Fibroblast of skin of left biceps (primary cell): ENCODE data around the gene MGST3.
A peak's percentile ranks its signal among the peaks of the same experiment; 100 is the strongest.
"Not testable (repeated sequence)": the region's sequence is repeated elsewhere in the genome, so short reads cannot be mapped to it uniquely, and the experiment has no call there.

Experiments used
- DNase-seq, 2 experiments: peaks; one replicate each; pipeline ENCODE4 v3.0.0-alpha.2; 2013; ENCODE audit warnings: low read depth in 2 of 2

The MGST3 gene

GRCh38 chr1:165630629-165631341, at the start of gene MGST3:
Gene MGST3 (plus strand): TSS chr1:165631234. CDS start chr1:165649848, 18,614 bp downstream.
- DNase-seq: peak; percentile 95 to 96

- DNase-seq: no peak
Observed at GRCh38 chr1:165581926-165582325, 49.1 kb upstream of the MGST3 start.

- DNase-seq: no peak
Observed at GRCh38 chr1:165586398-165586797, 44.6 kb upstream of the MGST3 start.

- not testable (repeated sequence) for DNase-seq
Observed at GRCh38 chr1:165591391-165591790, 39.6 kb upstream of the MGST3 start.

- DNase-seq: peak; percentile 43 to 54
Observed at GRCh38 chr1:165592945-165593823, 37.9 kb upstream of the MGST3 start.

GRCh38 chr1:165595246-165595938, 35.6 kb upstream of the MGST3 start:
- DNase-seq: peak; percentile 91

- DNase-seq: peak; percentile 86 to 91
Observed at GRCh38 chr1:165597883-165598675, 33.0 kb upstream of the MGST3 start.

- no peak for DNase-seq
Observed at GRCh38 chr1:165598676-165599059, 32.4 kb upstream of the MGST3 start.

- DNase-seq: no peak
Observed at GRCh38 chr1:165600793-165601192, 30.2 kb upstream of the MGST3 start.

GRCh38 chr1:165603810-165604209, 27.2 kb upstream of the MGST3 start:
- DNase-seq: no peak

GRCh38 chr1:165605246-165605645, 25.8 kb upstream of the MGST3 start:
- no peak for DNase-seq

- DNase-seq: not testable (repeated sequence)
Observed at GRCh38 chr1:165606676-165607075, 24.4 kb upstream of the MGST3 start.

- DNase-seq: no peak
Observed at GRCh38 chr1:165610866-165611265, 20.2 kb upstream of the MGST3 start.

GRCh38 chr1:165612062-165612461, 19.0 kb upstream of the MGST3 start:
- no peak for DNase-seq

- DNase-seq: no peak
Observed at GRCh38 chr1:165616054-165616612, 14.9 kb upstream of the MGST3 start.

- DNase-seq: no peak
Observed at GRCh38 chr1:165616987-165617546, 14.0 kb upstream of the MGST3 start.

- DNase-seq: no peak
Observed at GRCh38 chr1:165619647-165620151, 11.3 kb upstream of the MGST3 start.

GRCh38 chr1:165623624-165624023, 7.4 kb upstream of the MGST3 start:
- no peak for DNase-seq

GRCh38 chr1:165624441-165624840, 6.6 kb upstream of the MGST3 start:
- DNase-seq: no peak

GRCh38 chr1:165628147-165628822, 2.7 kb upstream of the MGST3 start:
- DNase-seq: no peak
